ENCODE measurements around the gene ASTN1.
A peak's percentile ranks its signal among the peaks of the same experiment; 100 is the strongest.

The ASTN1 gene

DNA sequence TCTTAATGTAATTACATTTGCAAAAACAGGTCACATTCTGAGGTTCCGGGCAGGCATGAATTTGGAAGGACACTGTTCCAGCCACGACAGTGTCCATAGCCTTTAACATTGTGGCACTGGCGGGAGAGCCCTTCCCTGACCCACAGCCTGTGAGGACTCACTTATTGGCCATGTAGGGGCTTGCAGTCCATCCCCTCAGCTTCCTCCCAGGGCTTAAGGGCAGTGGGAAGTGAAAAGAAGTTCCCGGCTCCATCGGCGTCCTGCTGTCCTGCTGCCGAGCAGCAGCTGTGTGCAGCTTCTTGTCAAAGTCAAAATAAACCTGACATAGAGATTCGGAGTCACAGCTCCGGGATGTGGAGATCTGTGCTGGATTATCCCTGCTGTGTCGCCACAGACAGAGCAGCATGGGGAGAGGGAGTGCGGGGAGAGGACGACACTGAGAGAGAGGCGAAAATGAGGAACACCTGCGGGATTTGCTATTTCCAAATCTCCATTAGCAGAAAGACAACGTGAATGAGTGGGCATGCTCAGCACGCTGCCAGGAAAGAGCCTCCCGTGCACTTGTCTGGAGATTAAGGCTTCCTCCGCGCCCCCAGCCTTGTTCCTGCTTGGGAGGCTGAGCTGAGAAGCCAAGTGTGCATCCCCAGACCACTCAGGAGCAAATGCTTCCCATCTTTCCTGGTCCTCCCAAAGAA lies 260.3 kb downstream of the ASTN1 start:
- TF ChIP-seq CTBP1 (IDR thresholded peaks at IDR 0.05; ENCODE audit: borderline replicate concordance) (no peak), L3MBTL2 (conservative IDR thresholded peaks at IDR 0.05) (no peak), TARDBP (IDR thresholded peaks at IDR 0.05) (no peak), SUZ12 (IDR thresholded peaks at IDR 0.05) (no peak), FOXA1 (IDR thresholded peaks at IDR 0.05) (no peak), FOXK2 (IDR thresholded peaks at IDR 0.05) (no peak), NFRKB (IDR thresholded peaks at IDR 0.05) (no peak), SP1 (IDR thresholded peaks at IDR 0.05) (no peak), ELF4 (IDR thresholded peaks at IDR 0.05) (no peak)
- TF ChIP-seq, protein P1, sequence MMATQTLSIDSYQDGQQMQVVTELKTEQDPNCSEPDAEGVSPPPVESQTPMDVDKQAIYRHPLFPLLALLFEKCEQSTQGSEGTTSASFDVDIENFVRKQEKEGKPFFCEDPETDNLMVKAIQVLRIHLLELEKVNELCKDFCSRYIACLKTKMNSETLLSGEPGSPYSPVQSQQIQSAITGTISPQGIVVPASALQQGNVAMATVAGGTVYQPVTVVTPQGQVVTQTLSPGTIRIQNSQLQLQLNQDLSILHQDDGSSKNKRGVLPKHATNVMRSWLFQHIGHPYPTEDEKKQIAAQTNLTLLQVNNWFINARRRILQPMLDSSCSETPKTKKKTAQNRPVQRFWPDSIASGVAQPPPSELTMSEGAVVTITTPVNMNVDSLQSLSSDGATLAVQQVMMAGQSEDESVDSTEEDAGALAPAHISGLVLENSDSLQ (IDR thresholded peaks at IDR 0.05), result no peak
- DNase-seq (ENCODE audit: extremely low spot score), result no peak
- POLR2A ChIA-PET, result no interaction called here
- CTCF ChIA-PET, result no interaction called here

- ChIA-PET POLR2A (no interaction called here), CTCF (interaction anchor here (0.6 kb wide), 1 partner anchor 95 kb away, joined by 3 read pairs; no protein-coding TSS in a partner anchor)
- TF ChIP-seq FOXA1 (IDR thresholded peaks at IDR 0.05) (no peak), NFRKB (IDR thresholded peaks at IDR 0.05) (no peak), ZNF384 (IDR thresholded peaks at IDR 0.05) (no peak), SP1 (IDR thresholded peaks at IDR 0.05) (no peak), FOXK2 (IDR thresholded peaks at IDR 0.05) (no peak), HDGF (IDR thresholded peaks at IDR 0.05; ENCODE audit: borderline replicate concordance) (no peak), FOXM1 (IDR thresholded peaks at IDR 0.05; ENCODE audit: borderline replicate concordance) (no peak), SUZ12 (IDR thresholded peaks at IDR 0.05) (no peak), ARNT (IDR thresholded peaks at IDR 0.05) (no peak), LEF1 (IDR thresholded peaks at IDR 0.05; ENCODE audit: borderline replicate concordance) (no peak), BHLHE40 (IDR thresholded peaks at IDR 0.05; ENCODE audit: borderline replicate concordance) (no peak), ELF4 (IDR thresholded peaks at IDR 0.05) (no peak), TARDBP (IDR thresholded peaks at IDR 0.05) (no peak), L3MBTL2 (conservative IDR thresholded peaks at IDR 0.05) (no peak), CTBP1 (IDR thresholded peaks at IDR 0.05; ENCODE audit: borderline replicate concordance) (no peak)
- TF ChIP-seq, protein P1 (IDR thresholded peaks at IDR 0.05), result no peak
Observed at GRCh38 chr1:176903474-176903873, 261.0 kb downstream of the ASTN1 start.

GRCh38 chr1:176899321-176899720 lies 265.2 kb downstream of the ASTN1 start:
- CTCF ChIA-PET, result interaction anchor here (1.4 to 1.9 kb wide), 2 partner anchors 50 to 1049 kb away, joined by 5 read pairs; no protein-coding TSS in a partner anchor

More at GRCh38 chr1:176903474-176903873, 261.0 kb downstream of the ASTN1 start:
- no peak for DNase-seq (ENCODE audit: extremely low spot score)

GRCh38 chr1:176897350-176898236 lies 266.9 kb downstream of the ASTN1 start:
- ChIA-PET POLR2A (no interaction called here), CTCF (interaction anchor here (0.5 to 1.9 kb wide), 10 partner anchors 9 to 993 kb away, joined by 3 to 6 read pairs (median 3); no protein-coding TSS in a partner anchor)
- TF ChIP-seq TARDBP (IDR thresholded peaks at IDR 0.05), result no peak
- TF ChIP-seq, protein P1 (IDR thresholded peaks at IDR 0.05), result 0 out of 2 replicates have a peak, but pooled peaks have one; percentile 6
- no peak for TF ChIP-seq HDGF (IDR thresholded peaks at IDR 0.05; ENCODE audit: borderline replicate concordance)
- TF ChIP-seq ZNF384 (IDR thresholded peaks at IDR 0.05), result peak; percentile 89
- TF ChIP-seq SUZ12 (IDR thresholded peaks at IDR 0.05), result no peak
- no peak for TF ChIP-seq CTBP1 (IDR thresholded peaks at IDR 0.05; ENCODE audit: borderline replicate concordance)
- TF ChIP-seq FOXK2 (IDR thresholded peaks at IDR 0.05), result no peak
- TF ChIP-seq ELF4 (IDR thresholded peaks at IDR 0.05), result no peak
- TF ChIP-seq ARNT (IDR thresholded peaks at IDR 0.05), result no peak
- TF ChIP-seq FOXA1 (IDR thresholded peaks at IDR 0.05), result no peak
- DNase-seq (ENCODE audit: extremely low spot score), result peak; percentile 81

More at GRCh38 chr1:176899321-176899720, 265.2 kb downstream of the ASTN1 start:
- TF ChIP-seq L3MBTL2 (conservative IDR thresholded peaks at IDR 0.05) (no peak), FOXM1 (IDR thresholded peaks at IDR 0.05; ENCODE audit: borderline replicate concordance) (no peak), SUZ12 (IDR thresholded peaks at IDR 0.05) (no peak), CTBP1 (IDR thresholded peaks at IDR 0.05; ENCODE audit: borderline replicate concordance) (no peak), FOXA1 (IDR thresholded peaks at IDR 0.05) (no peak), ZNF384 (IDR thresholded peaks at IDR 0.05) (no peak), TARDBP (IDR thresholded peaks at IDR 0.05) (no peak), LEF1 (IDR thresholded peaks at IDR 0.05; ENCODE audit: borderline replicate concordance) (no peak), HDGF (IDR thresholded peaks at IDR 0.05; ENCODE audit: borderline replicate concordance) (no peak), ARNT (IDR thresholded peaks at IDR 0.05) (no peak), NFRKB (IDR thresholded peaks at IDR 0.05) (no peak), ELF4 (IDR thresholded peaks at IDR 0.05) (no peak)
- TF ChIP-seq, protein P1 (IDR thresholded peaks at IDR 0.05), result no peak
- no peak for DNase-seq (ENCODE audit: extremely low spot score)
- POLR2A ChIA-PET, result no interaction called here

GRCh38 chr1:176896216-176896615 lies 268.3 kb downstream of the ASTN1 start:
- CTCF ChIA-PET, result interaction anchor here (0.9 kb wide), 1 partner anchor 286 kb away, joined by 3 read pairs; no protein-coding TSS in a partner anchor
- no peak for TF ChIP-seq NFRKB (IDR thresholded peaks at IDR 0.05)
- no peak for TF ChIP-seq FOXM1 (IDR thresholded peaks at IDR 0.05; ENCODE audit: borderline replicate concordance)
- no peak for TF ChIP-seq ELF4 (IDR thresholded peaks at IDR 0.05)
- POLR2A ChIA-PET, result no interaction called here
- DNase-seq (ENCODE audit: extremely low spot score), result no peak

Measured in HEK293T (cell line).